ENCODE measurements around the gene ARL14EP. TPM values are rescaled to one million over a fixed set of nuclear protein-coding genes. Genes with fewer than 3 reads are reported as not detected.

ARL14EP gene
- total RNA-seq, 1 experiment from 2014 or later = 16.2 TPM

GRCh38 chr11:30368394-30368793 is 45.5 kb downstream of the ARL14EP start:
- Histone ChIP-seq H3K27me3 (ENCODE audit: insufficient read depth, low read depth) (peaks cover 67% of the 10 kb centered on the region), H3K4me1 (replicated peaks; ENCODE audit: insufficient read depth) (no peaks in the 10 kb centered on the region; the same call in 1 of the 2 replicates), H3K4me3 (no peak overlapping the region), H4K20me1 (ENCODE audit: insufficient read depth) (no peaks in the 10 kb centered on the region), H3K9me2 (ENCODE audit: insufficient read depth) (no peaks in the 10 kb centered on the region), H3K4me2 (no peak overlapping the region), H3K36me3 (ENCODE audit: low read depth) (no peaks in the 10 kb centered on the region), H3K79me2 (ENCODE audit: low read depth) (no peaks in the 10 kb centered on the region), H3K9me3 (ENCODE audit: insufficient read depth, low read depth) (no peaks in the 10 kb centered on the region), H3K27ac (no peak overlapping the region), H3F3A (ENCODE audit: insufficient read depth, low read depth) (no peaks in the 10 kb centered on the region), H2AFZ (no peak overlapping the region)
- TF ChIP-seq, protein P1, sequence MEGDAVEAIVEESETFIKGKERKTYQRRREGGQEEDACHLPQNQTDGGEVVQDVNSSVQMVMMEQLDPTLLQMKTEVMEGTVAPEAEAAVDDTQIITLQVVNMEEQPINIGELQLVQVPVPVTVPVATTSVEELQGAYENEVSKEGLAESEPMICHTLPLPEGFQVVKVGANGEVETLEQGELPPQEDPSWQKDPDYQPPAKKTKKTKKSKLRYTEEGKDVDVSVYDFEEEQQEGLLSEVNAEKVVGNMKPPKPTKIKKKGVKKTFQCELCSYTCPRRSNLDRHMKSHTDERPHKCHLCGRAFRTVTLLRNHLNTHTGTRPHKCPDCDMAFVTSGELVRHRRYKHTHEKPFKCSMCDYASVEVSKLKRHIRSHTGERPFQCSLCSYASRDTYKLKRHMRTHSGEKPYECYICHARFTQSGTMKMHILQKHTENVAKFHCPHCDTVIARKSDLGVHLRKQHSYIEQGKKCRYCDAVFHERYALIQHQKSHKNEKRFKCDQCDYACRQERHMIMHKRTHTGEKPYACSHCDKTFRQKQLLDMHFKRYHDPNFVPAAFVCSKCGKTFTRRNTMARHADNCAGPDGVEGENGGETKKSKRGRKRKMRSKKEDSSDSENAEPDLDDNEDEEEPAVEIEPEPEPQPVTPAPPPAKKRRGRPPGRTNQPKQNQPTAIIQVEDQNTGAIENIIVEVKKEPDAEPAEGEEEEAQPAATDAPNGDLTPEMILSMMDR (conservative IDR thresholded peaks at IDR 0.05) = no peak
- no peak for TF ChIP-seq EZH2 (IDR thresholded peaks at IDR 0.05; ENCODE audit: low read depth)
- ChIA-PET POLR2A (ENCODE audit: unreplicated experiment) (no interaction called here), CTCF (no interaction called here)
- intact Hi-C loops (cut with micrococcal nuclease; ENCODE audit: unreplicated experiment) = no loop called here
- DNase-seq = no peak
- BruUV-seq (replicated peaks) = no TSS peak

- Histone ChIP-seq H3K4me3 (no peak overlapping the region), H3K4me1 (replicated peaks; ENCODE audit: insufficient read depth) (no peaks in the 10 kb centered on the region; the same call in 1 of the 2 replicates)
- no TSS peak for BruUV-seq (replicated peaks)
Measured at GRCh38 chr11:30370164-30370563, 47.3 kb downstream of the ARL14EP start.

GRCh38 chr11:30377347-30377746 is 54.4 kb downstream of the ARL14EP start:
- intact Hi-C loops (cut with micrococcal nuclease; ENCODE audit: unreplicated experiment) = no loop called here
- no peaks in the 10 kb centered on the region for H4K20me1 ChIP-seq (ENCODE audit: insufficient read depth)
- no peak overlapping the region for H3K4me3 ChIP-seq
- H2AFZ ChIP-seq = no peak overlapping the region
- DNase-seq = no peak
- H3K9me2 ChIP-seq (ENCODE audit: insufficient read depth) = no peaks in the 10 kb centered on the region
- no peaks in the 10 kb centered on the region for H3K79me2 ChIP-seq (ENCODE audit: low read depth)
- H3K27ac ChIP-seq = no peak overlapping the region
- H3F3A ChIP-seq (ENCODE audit: insufficient read depth, low read depth) = no peaks in the 10 kb centered on the region
- no TSS peak for BruUV-seq (replicated peaks)
- H3K27me3 ChIP-seq (ENCODE audit: insufficient read depth, low read depth) = peaks cover 82% of the 10 kb centered on the region
- POLR2A ChIA-PET (ENCODE audit: unreplicated experiment) = no interaction called here
- no peak for TF ChIP-seq EZH2 (IDR thresholded peaks at IDR 0.05; ENCODE audit: low read depth)
- TF ChIP-seq, protein P1 (conservative IDR thresholded peaks at IDR 0.05) = no peak
- H3K4me1 ChIP-seq (replicated peaks; ENCODE audit: insufficient read depth) = no peaks in the 10 kb centered on the region
- CTCF ChIA-PET = no interaction called here
- H3K4me2 ChIP-seq = no peak overlapping the region
- H3K9me3 ChIP-seq (ENCODE audit: insufficient read depth, low read depth) = no peaks in the 10 kb centered on the region
- no peaks in the 10 kb centered on the region for H3K36me3 ChIP-seq (ENCODE audit: low read depth)

More at GRCh38 chr11:30370164-30370563, 47.3 kb downstream of the ARL14EP start:
- TF ChIP-seq, protein P1 (conservative IDR thresholded peaks at IDR 0.05) = no peak
- TF ChIP-seq EZH2 (IDR thresholded peaks at IDR 0.05; ENCODE audit: low read depth) = no peak
- intact Hi-C loops (cut with micrococcal nuclease; ENCODE audit: unreplicated experiment) = no loop called here
- ChIA-PET POLR2A (ENCODE audit: unreplicated experiment) (no interaction called here), CTCF (no interaction called here)
- Histone ChIP-seq H3F3A (ENCODE audit: insufficient read depth, low read depth) (no peaks in the 10 kb centered on the region), H3K9me2 (ENCODE audit: insufficient read depth) (no peaks in the 10 kb centered on the region), H2AFZ (no peak overlapping the region), H3K4me2 (no peak overlapping the region), H3K79me2 (ENCODE audit: low read depth) (no peaks in the 10 kb centered on the region), H3K36me3 (ENCODE audit: low read depth) (no peaks in the 10 kb centered on the region), H4K20me1 (ENCODE audit: insufficient read depth) (no peaks in the 10 kb centered on the region), H3K27me3 (ENCODE audit: insufficient read depth, low read depth) (peaks cover 65% of the 10 kb centered on the region), H3K9me3 (ENCODE audit: insufficient read depth, low read depth) (no peaks in the 10 kb centered on the region), H3K27ac (no peak overlapping the region)
- DNase-seq = peak in 1 of 2 experiments; percentile 5
